HepG2 (cell line): Measurements from ENCODE around the gene CCDC150. TPM values are rescaled to one million over a fixed set of nuclear protein-coding genes. Genes with fewer than 3 reads are reported as not detected.

Source experiments
- ATAC-seq: fragments of 200-7000 bp; cut with Tn5 transposase; 3 replicates; pipeline ENCODE4 v1.9.1; 2020; ENCODE audit warnings: mild to moderate bottlenecking, moderate library complexity
- BruUV-seq: library from RNA; stranded (reverse); fragments of 400-500 nt; replicated peaks from 2 replicates; lab custom pipeline; 2021; lab: Mats Ljungman, UMichigan
- CTCF ChIA-PET: fragments of 300-600 bp; formaldehyde crosslinking; extraction: SDS; loops from one replicate; lab custom pipeline; 2021; ENCODE audit warnings: low total read pairs, inconsistent platforms, low intra/inter-chr PET ratio; lab: Yijun Ruan, JAX
- POLR2A ChIA-PET: fragments of 350-600 bp; sonication (Branson Sonifier 250); formaldehyde crosslinking; loops from one replicate; lab custom pipeline; 2020; ENCODE audit warnings: antibody characterized with exemption, inconsistent platforms; lab: Yijun Ruan, JAX
- DNase-seq: peaks from one replicate; pipeline ENCODE4 v3.0.0-alpha.2; 2015; ENCODE audit warnings: low spot score
- FAIRE-seq: peaks from 3 replicates; lab custom pipeline; 2011; peaks lifted over from hg19 to GRCh38; lab: Jason Lieb, UNC
- H2AFZ ChIP-seq: one replicate; pipeline ENCODE4 v1.6.1; 2011; ENCODE audit warnings: low read length, inconsistent platforms
- H3K27ac ChIP-seq: fragments of 300-600 bp; 3 replicates; pipeline ENCODE4 v1.8.0; 2011; ENCODE audit warnings: mixed run types, mild to moderate bottlenecking, mixed read lengths, low read length, inconsistent platforms; ENCODE audit not compliant: insufficient read depth; ENCODE audit errors: extremely low read length
- H3K27me3 ChIP-seq, 2 experiments: fragments of 200-600 bp in 1 of 2; 2 replicates in 1 of 2; 3 replicates in 1 of 2; pipeline versions ENCODE4 v1.6.0 to v1.8.0; 2011; ENCODE audit warnings: low read length in 2 of 2, mild to moderate bottlenecking in 2 of 2, moderate library complexity in 2 of 2, inconsistent platforms in 1 of 2; ENCODE audit not compliant: insufficient read depth in 2 of 2, control insufficient read depth in 1 of 2
- H3K36me3 ChIP-seq, 2 experiments: fragments of 200-600 bp in 1 of 2; replicated peaks in 1 of 2; 2 replicates in 1 of 2; 3 replicates in 1 of 2; pipeline versions ENCODE4 v1.5.1 to v1.8.0; 2011; ENCODE audit warnings: low read length in 2 of 2, inconsistent platforms in 1 of 2; ENCODE audit not compliant: insufficient read depth in 2 of 2, control insufficient read depth in 1 of 2
- H3K4me1 ChIP-seq: 2 replicates; pipeline ENCODE4 v1.5.1; 2012; ENCODE audit warnings: low read length, inconsistent platforms; ENCODE audit not compliant: insufficient read depth
- H3K4me2 ChIP-seq: 2 replicates; pipeline ENCODE4 v1.6.0; 2011; ENCODE audit warnings: low read depth, low read length, inconsistent platforms
- H3K4me3 ChIP-seq, 3 experiments: fragments of 200-600 bp in 1 of 3; sonication (generic), shearing (Covaris generic) in 1 of 3; replicated peaks in 1 of 3; 2 replicates each; pipeline ENCODE4 v1.5.1; 2011 to 2016; ENCODE audit warnings: low read length in 3 of 3, inconsistent platforms in 2 of 3, low read depth in 2 of 3, mild to moderate bottlenecking in 2 of 3, control low read depth in 1 of 3, mixed read lengths in 1 of 3; ENCODE audit not compliant: insufficient read depth in 1 of 3
- H3K79me2 ChIP-seq: one replicate; pipeline ENCODE4 v1.6.1; 2011; ENCODE audit warnings: low read length, inconsistent platforms; ENCODE audit not compliant: insufficient read depth
- H3K9ac ChIP-seq: 2 replicates; pipeline ENCODE4 v1.6.0; 2011; ENCODE audit warnings: mild to moderate bottlenecking, low read depth, low read length, inconsistent platforms; ENCODE audit not compliant: insufficient read depth
- H3K9me3 ChIP-seq: 2 replicates; pipeline ENCODE4 v1.5.1; 2012; ENCODE audit warnings: mild to moderate bottlenecking, low read length
- H4K20me1 ChIP-seq: 2 replicates; pipeline ENCODE4 v1.6.0; 2011; ENCODE audit warnings: inconsistent platforms, mild to moderate bottlenecking, low read length, moderate library complexity; ENCODE audit not compliant: insufficient read depth
- BORCS8-MEF2B ChIP-seq: sonication (generic); formaldehyde crosslinking; IDR thresholded peaks from 2 replicates; pipeline ENCODE4 v1.8.0; 2022; ENCODE audit warnings: mild to moderate bottlenecking, missing genetic modification reagents
- ELF3 ChIP-seq: IDR thresholded peaks from 2 replicates; pipeline ENCODE4 v1.6.1; 2016; ENCODE audit warnings: missing genetic modification reagents, missing compliant biosample characterization
- RFXANK ChIP-seq: IDR thresholded peaks from 2 replicates; pipeline ENCODE4 v1.6.1; 2016
- TRIM22 ChIP-seq: fragments of 450-650 bp; IDR thresholded peaks from 2 replicates; pipeline ENCODE4 v1.6.1; 2017
- U2AF2 ChIP-seq: fragments of 200-400 bp; formaldehyde crosslinking; IDR thresholded peaks from 2 replicates; pipeline ENCODE4 v1.6.1; 2017; ENCODE audit warnings: low read depth, mild to moderate bottlenecking, low read length
- ZFP36 ChIP-seq: fragments of 150-350 bp; IDR thresholded peaks from 2 replicates; pipeline ENCODE4 v1.6.1; 2018; ENCODE audit warnings: borderline replicate concordance, low read length, low read depth; ENCODE audit not compliant: partially characterized antibody
- ZIK1 ChIP-seq: sonication (generic); formaldehyde crosslinking; IDR thresholded peaks from 2 replicates; pipeline ENCODE4 v1.5.0; 2020; ENCODE audit warnings: mild to moderate bottlenecking, low read depth, missing genetic modification reagents, borderline replicate concordance
- ZNF207 ChIP-seq: fragments of 450-650 bp; IDR thresholded peaks from 2 replicates; pipeline ENCODE4 v1.6.1; 2016; ENCODE audit warnings: antibody characterized with exemption, borderline replicate concordance
- ZNF264 ChIP-seq: sonication (generic); formaldehyde crosslinking; IDR thresholded peaks from 2 replicates; pipeline ENCODE4 v1.4.0; 2020; ENCODE audit warnings: missing genetic modification reagents
- ZNF616 ChIP-seq: sonication (generic); formaldehyde crosslinking; IDR thresholded peaks from 2 replicates; pipeline ENCODE4 v1.5.0; 2020; ENCODE audit warnings: low read depth, mild to moderate bottlenecking, missing genetic modification reagents
- ZNF768 ChIP-seq: sonication (generic); formaldehyde crosslinking; IDR thresholded peaks from 2 replicates; pipeline ENCODE4 v1.4.0; 2020; ENCODE audit warnings: missing genetic modification reagents
- in situ Hi-C: cut with HindIII; loops from 2 replicates; pipeline ENCODE4 v1.10.0; 2017; ENCODE audit warnings: low pct_unique_long_range_greater_than_20kb; ENCODE audit not compliant: extremely low pct_ligation_motif_present
- intact Hi-C: fragments of 100-400 bp; cut with micrococcal nuclease; formaldehyde crosslinking; loops from one replicate; pipeline ENCODE4 v1.10.0; 2022; ENCODE audit not compliant: unreplicated experiment
- polyA plus RNA-seq, 8 experiments: library from polyadenylated mRNA; depleted of rRNA in 3 of 8; stranded (reverse) in 7 of 8; unstranded in 1 of 8; fragments of >200 nt; fragmentation: Illumina TruSeq in 4 of 8; extraction: Trizol in 4 of 8; gene quantifications; 2 replicates each; pipeline versions ENCODE4 v1.2.1 to v1.2.3, GENCODE V29; 2011 to 2016; ENCODE audit warnings: low read depth in 4 of 8, missing spikeins in 1 of 8, mixed read lengths in 1 of 8; ENCODE audit not compliant: insufficient read depth in 1 of 8
- total RNA-seq, 5 experiments: library from RNA; depleted of rRNA; stranded (reverse); fragments of >200 nt; fragmentation: Illumina TruSeq; extraction: Trizol; gene quantifications; 2 replicates each; pipeline ENCODE4 v1.2.3, GENCODE V29; 2016; ENCODE audit warnings: low read depth in 1 of 5
- TF ChIP-seq, protein P1 (sequence below): sonication (generic); formaldehyde crosslinking; IDR thresholded peaks from 2 replicates; pipeline ENCODE4 v1.4.0; 2020; ENCODE audit warnings: missing genetic modification reagents, borderline replicate concordance
- TF ChIP-seq, protein P2 (sequence below): sonication (generic); formaldehyde crosslinking; IDR thresholded peaks from 2 replicates; pipeline ENCODE4 v1.5.1; 2020; ENCODE audit warnings: missing genetic modification reagents, mild to moderate bottlenecking, borderline replicate concordance
- TF ChIP-seq, protein P3 (sequence below): sonication (generic); formaldehyde crosslinking; IDR thresholded peaks from 2 replicates; pipeline ENCODE4 v1.5.1; 2020; ENCODE audit warnings: mild to moderate bottlenecking, missing genetic modification reagents, borderline replicate concordance

CCDC150 gene
- total and polyA plus RNA-seq, 2 of the 13 experiments (the other 11 are each of a cell fraction or from before 2014, with no cell fraction given) = 14.9 to 32.6 TPM

DNA sequence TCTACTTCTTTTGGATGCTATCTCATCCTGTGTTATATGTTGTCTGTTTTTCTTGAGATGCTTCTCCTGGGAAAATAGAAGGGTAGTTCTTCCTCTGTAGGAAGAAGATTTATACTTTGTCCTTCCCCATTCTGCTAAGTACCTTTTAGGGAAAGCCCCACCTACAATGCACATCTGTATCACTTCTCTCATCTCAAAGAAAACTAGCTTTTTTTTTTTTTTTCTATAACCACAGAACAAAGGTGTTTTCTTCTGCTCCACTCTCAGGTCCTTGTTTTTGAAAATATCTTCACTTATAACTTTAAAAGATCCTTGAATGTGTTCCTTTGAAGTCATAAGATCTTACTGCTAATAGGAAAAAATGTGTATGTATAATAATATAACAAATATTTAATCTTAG is 30.8 kb downstream of the CCDC150 start:
- Histone ChIP-seq H3K4me3 (no peak overlapping the region), H3K4me1 (no peaks in the 10 kb centered on the region), H3K9me3 (no peaks in the 10 kb centered on the region), H3K27me3 (no peaks in the 10 kb centered on the region), H3K9ac (no peak overlapping the region), H3K36me3 (no peaks in the 10 kb centered on the region; a peak in 1 of 5 replicates), H3K27ac (no peak overlapping the region), H4K20me1 (no peaks in the 10 kb centered on the region), H3K79me2 (no peaks in the 10 kb centered on the region), H2AFZ (no peak overlapping the region), H3K4me2 (no peak overlapping the region)
- no peak for ATAC-seq
- in situ Hi-C loops = no loop called here
- no peak for DNase-seq
- no peak for FAIRE-seq
- CTCF ChIA-PET = no interaction called here
- POLR2A ChIA-PET = no interaction called here
- BruUV-seq = no TSS peak
- intact Hi-C loops = no loop called here
- no peak for TF ChIP-seq ZIK1 (CRISPR knock-in tag)
- no peak for TF ChIP-seq ZNF616 (CRISPR knock-in tag)
- TF ChIP-seq RFXANK (CRISPR knock-in tag) = no peak
- TF ChIP-seq, protein P1, sequence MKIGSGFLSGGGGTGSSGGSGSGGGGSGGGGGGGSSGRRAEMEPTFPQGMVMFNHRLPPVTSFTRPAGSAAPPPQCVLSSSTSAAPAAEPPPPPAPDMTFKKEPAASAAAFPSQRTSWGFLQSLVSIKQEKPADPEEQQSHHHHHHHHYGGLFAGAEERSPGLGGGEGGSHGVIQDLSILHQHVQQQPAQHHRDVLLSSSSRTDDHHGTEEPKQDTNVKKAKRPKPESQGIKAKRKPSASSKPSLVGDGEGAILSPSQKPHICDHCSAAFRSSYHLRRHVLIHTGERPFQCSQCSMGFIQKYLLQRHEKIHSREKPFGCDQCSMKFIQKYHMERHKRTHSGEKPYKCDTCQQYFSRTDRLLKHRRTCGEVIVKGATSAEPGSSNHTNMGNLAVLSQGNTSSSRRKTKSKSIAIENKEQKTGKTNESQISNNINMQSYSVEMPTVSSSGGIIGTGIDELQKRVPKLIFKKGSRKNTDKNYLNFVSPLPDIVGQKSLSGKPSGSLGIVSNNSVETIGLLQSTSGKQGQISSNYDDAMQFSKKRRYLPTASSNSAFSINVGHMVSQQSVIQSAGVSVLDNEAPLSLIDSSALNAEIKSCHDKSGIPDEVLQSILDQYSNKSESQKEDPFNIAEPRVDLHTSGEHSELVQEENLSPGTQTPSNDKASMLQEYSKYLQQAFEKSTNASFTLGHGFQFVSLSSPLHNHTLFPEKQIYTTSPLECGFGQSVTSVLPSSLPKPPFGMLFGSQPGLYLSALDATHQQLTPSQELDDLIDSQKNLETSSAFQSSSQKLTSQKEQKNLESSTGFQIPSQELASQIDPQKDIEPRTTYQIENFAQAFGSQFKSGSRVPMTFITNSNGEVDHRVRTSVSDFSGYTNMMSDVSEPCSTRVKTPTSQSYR (CRISPR knock-in tag) = no peak
- no peak for TF ChIP-seq ELF3 (CRISPR knock-in tag)
- no peak for TF ChIP-seq ZFP36
- no peak for TF ChIP-seq ZNF207
- TF ChIP-seq, protein P2, sequence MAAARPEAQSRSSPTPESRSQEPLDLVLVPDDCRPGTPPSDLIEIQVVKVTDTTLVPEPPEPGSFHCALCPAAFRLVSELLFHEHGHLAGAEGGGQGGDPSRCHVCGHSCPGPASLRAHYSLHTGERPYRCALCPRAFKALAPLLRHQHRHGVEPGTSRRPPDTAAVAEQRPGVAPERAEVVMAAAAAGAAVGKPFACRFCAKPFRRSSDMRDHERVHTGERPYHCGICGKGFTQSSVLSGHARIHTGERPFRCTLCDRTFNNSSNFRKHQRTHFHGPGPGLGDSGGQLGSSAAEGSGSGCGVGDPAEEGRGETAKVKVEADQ (CRISPR knock-in tag) = no peak
- no peak for TF ChIP-seq ZNF768
- no peak for TF ChIP-seq BORCS8-MEF2B
- no peak for TF ChIP-seq TRIM22
- no peak for TF ChIP-seq U2AF2
- no peak for TF ChIP-seq ZNF264 (CRISPR knock-in tag)
- TF ChIP-seq, protein P3, sequence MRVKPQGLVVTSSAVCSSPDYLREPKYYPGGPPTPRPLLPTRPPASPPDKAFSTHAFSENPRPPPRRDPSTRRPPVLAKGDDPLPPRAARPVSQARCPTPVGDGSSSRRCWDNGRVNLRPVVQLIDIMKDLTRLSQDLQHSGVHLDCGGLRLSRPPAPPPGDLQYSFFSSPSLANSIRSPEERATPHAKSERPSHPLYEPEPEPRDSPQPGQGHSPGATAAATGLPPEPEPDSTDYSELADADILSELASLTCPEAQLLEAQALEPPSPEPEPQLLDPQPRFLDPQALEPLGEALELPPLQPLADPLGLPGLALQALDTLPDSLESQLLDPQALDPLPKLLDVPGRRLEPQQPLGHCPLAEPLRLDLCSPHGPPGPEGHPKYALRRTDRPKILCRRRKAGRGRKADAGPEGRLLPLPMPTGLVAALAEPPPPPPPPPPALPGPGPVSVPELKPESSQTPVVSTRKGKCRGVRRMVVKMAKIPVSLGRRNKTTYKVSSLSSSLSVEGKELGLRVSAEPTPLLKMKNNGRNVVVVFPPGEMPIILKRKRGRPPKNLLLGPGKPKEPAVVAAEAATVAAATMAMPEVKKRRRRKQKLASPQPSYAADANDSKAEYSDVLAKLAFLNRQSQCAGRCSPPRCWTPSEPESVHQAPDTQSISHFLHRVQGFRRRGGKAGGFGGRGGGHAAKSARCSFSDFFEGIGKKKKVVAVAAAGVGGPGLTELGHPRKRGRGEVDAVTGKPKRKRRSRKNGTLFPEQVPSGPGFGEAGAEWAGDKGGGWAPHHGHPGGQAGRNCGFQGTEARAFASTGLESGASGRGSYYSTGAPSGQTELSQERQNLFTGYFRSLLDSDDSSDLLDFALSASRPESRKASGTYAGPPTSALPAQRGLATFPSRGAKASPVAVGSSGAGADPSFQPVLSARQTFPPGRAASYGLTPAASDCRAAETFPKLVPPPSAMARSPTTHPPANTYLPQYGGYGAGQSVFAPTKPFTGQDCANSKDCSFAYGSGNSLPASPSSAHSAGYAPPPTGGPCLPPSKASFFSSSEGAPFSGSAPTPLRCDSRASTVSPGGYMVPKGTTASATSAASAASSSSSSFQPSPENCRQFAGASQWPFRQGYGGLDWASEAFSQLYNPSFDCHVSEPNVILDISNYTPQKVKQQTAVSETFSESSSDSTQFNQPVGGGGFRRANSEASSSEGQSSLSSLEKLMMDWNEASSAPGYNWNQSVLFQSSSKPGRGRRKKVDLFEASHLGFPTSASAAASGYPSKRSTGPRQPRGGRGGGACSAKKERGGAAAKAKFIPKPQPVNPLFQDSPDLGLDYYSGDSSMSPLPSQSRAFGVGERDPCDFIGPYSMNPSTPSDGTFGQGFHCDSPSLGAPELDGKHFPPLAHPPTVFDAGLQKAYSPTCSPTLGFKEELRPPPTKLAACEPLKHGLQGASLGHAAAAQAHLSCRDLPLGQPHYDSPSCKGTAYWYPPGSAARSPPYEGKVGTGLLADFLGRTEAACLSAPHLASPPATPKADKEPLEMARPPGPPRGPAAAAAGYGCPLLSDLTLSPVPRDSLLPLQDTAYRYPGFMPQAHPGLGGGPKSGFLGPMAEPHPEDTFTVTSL (CRISPR knock-in tag) = no peak
